SU-DHL-6 (cell line): ENCODE results near the gene PRR14.

Experiments
- H2AFZ ChIP-seq: fragments of 200-600 bp; sonication (generic); 2 replicates; pipeline ENCODE4 v1.6.1; 2014; ENCODE audit warnings: low read depth, mild to moderate bottlenecking, moderate library complexity, mixed read lengths, antibody characterized with exemption, low read length; ENCODE audit not compliant: severe bottlenecking
- H3F3A ChIP-seq: fragments of 200-600 bp; shearing (Covaris generic); 2 replicates; pipeline ENCODE4 v1.6.0; 2016; ENCODE audit warnings: antibody characterized with exemption, mild to moderate bottlenecking; ENCODE audit not compliant: insufficient read depth
- H3K27ac ChIP-seq: fragments of 200-600 bp; sonication (generic); 2 replicates; pipeline ENCODE4 v1.5.1; 2016; ENCODE audit warnings: low read depth, mild to moderate bottlenecking, low read length, moderate library complexity, mixed read lengths
- H3K27me3 ChIP-seq: fragments of 200-600 bp; sonication (generic), shearing (Covaris generic); 2 replicates; pipeline ENCODE4 v1.6.0; 2014; ENCODE audit warnings: mild to moderate bottlenecking, low read length
- H3K36me3 ChIP-seq: fragments of 200-600 bp; sonication (generic); 2 replicates; pipeline ENCODE4 v1.6.1; 2014; ENCODE audit warnings: mild to moderate bottlenecking, low read length, mixed read lengths
- H3K4me2 ChIP-seq: fragments of 300-600, 200-600 bp; shearing (Covaris generic), sonication (generic); 2 replicates; pipeline ENCODE4 v1.6.0; 2014; ENCODE audit warnings: low read length, low read depth, mild to moderate bottlenecking; ENCODE audit not compliant: poor library complexity, severe bottlenecking
- H3K4me3 ChIP-seq: fragments of 200-600 bp; sonication (generic); 2 replicates; pipeline ENCODE4 v1.5.1; 2014; ENCODE audit warnings: antibody characterized with exemption, low read length, mild to moderate bottlenecking, mixed read lengths; ENCODE audit not compliant: insufficient read depth, poor library complexity, severe bottlenecking
- H3K79me2 ChIP-seq: fragments of 200-600 bp; sonication (generic); 2 replicates; pipeline ENCODE4 v1.6.1; 2014; ENCODE audit warnings: mild to moderate bottlenecking, low read length, moderate library complexity; ENCODE audit not compliant: insufficient read depth
- H3K9ac ChIP-seq: fragments of 200-600 bp; sonication (generic); 2 replicates; pipeline ENCODE4 v1.7.0; 2014; ENCODE audit warnings: mild to moderate bottlenecking, low read length
- H3K9me2 ChIP-seq: fragments of 200-600 bp; sonication (generic); replicated peaks from 2 replicates; pipeline ENCODE4 v1.6.1; 2014; ENCODE audit warnings: low read length; ENCODE audit not compliant: insufficient read depth
- H3K9me3 ChIP-seq: fragments of 200-600 bp; sonication (generic); 2 replicates; pipeline ENCODE4 v1.6.1; 2014; ENCODE audit warnings: low read length, mixed read lengths; ENCODE audit not compliant: insufficient read depth
- H4K20me1 ChIP-seq: fragments of 200-600 bp; sonication (generic); 2 replicates; pipeline ENCODE4 v1.6.1; 2014; ENCODE audit warnings: low read depth, mild to moderate bottlenecking, antibody characterized with exemption, low read length, moderate library complexity, mixed read lengths
- CTCF ChIP-seq: fragments of 200-600 bp; sonication (generic); IDR thresholded peaks from one replicate; pipeline ENCODE4 v1.5.1; 2017; ENCODE audit warnings: antibody characterized with exemption, mild to moderate bottlenecking, low read length, moderate library complexity; ENCODE audit not compliant: insufficient read depth, poor library complexity, severe bottlenecking
- EZH2phosphoT487 ChIP-seq: fragments of 200-600 bp; sonication (generic), shearing (Covaris generic); conservative IDR thresholded peaks from 2 replicates; pipeline ENCODE4 v1.6.1; 2018; ENCODE audit warnings: mild to moderate bottlenecking, antibody characterized with exemption, low read length, moderate library complexity, mixed read lengths

The PRR14 gene

GRCh38 chr16:30620169-30620568, 30.6 kb upstream of the PRR14 start:
- Histone ChIP-seq H3K9ac (no peak overlapping the region), H3K27me3 (no peaks in the 10 kb centered on the region), H3F3A (no peaks in the 10 kb centered on the region), H3K4me3 (no peak overlapping the region), H3K36me3 (no peaks in the 10 kb centered on the region), H2AFZ (no peak overlapping the region), H3K9me2 (no peaks in the 10 kb centered on the region), H4K20me1 (no peaks in the 10 kb centered on the region), H3K4me2 (no peak overlapping the region), H3K9me3 (no peaks in the 10 kb centered on the region), H3K79me2 (no peaks in the 10 kb centered on the region), H3K27ac (no peak overlapping the region)
- TF ChIP-seq EZH2phosphoT487: no peak
- no peak for TF ChIP-seq CTCF

DNA sequence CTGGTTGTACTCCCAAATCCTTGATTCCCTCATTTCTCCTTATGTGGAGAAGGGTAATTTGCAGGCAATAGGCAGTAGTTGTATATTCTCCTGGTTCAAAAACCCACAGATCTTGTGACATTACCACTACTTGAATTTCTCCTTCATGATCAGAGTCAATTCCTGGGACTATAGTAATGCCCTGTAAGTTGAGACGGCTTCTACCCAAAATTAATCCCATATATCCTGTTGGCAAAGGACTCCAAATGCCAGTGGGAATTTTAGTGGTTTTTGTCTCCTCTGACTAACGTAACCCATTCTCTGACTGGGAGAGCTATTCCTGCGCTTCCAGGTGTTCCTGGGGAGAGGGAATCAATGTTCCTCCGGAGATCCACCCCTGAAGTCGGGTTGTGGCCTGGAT, 29.0 kb upstream of the PRR14 start:
- no peak overlapping the region for H3K4me2 ChIP-seq
- no peak overlapping the region for H3K9ac ChIP-seq

DNA sequence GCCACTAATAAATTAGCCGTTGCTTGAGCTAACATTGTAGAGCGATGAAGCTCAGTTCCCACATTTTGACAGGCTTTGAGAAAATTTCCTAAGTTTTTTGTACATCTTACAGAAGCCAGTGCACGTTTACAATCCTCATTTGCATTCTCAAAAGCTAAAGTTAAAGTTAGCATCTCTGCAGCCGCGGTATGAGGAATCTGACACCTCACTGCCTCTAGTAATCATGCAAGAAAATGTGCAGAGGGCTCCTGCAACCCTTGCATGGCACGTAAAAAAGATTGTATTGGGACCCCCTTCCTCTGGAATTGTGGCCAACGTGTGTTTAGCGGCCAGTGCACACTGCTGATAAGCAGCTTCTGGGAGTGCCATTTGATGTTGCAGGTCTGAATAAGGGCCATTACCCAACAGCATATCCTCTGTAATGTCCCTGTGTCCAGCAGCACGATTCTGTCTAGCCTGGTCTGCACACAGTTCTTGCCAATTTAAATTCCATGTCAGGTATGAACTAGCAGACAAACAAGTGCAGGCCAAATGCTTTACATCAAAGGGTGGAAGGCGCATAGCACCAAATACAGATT, 28.2 kb upstream of the PRR14 start:
- Histone ChIP-seq H3K27me3 (no peaks in the 10 kb centered on the region), H3K36me3 (no peaks in the 10 kb centered on the region), H3K27ac (no peak overlapping the region), H4K20me1 (no peaks in the 10 kb centered on the region), H2AFZ (no peak overlapping the region), H3K79me2 (no peaks in the 10 kb centered on the region), H3K4me2 (no peak overlapping the region), H3K9ac (no peak overlapping the region), H3F3A (no peaks in the 10 kb centered on the region), H3K4me3 (no peak overlapping the region), H3K9me3 (no peaks in the 10 kb centered on the region), H3K9me2 (no peaks in the 10 kb centered on the region)
- no peak for TF ChIP-seq EZH2phosphoT487
- TF ChIP-seq CTCF: no peak

More for the DNA sequence above, 29.0 kb upstream of the PRR14 start:
- H3F3A ChIP-seq: no peaks in the 10 kb centered on the region
- no peaks in the 10 kb centered on the region for H3K9me2 ChIP-seq
- no peaks in the 10 kb centered on the region for H3K27me3 ChIP-seq
- H2AFZ ChIP-seq: no peak overlapping the region
- no peaks in the 10 kb centered on the region for H3K79me2 ChIP-seq
- H3K27ac ChIP-seq: no peak overlapping the region
- no peaks in the 10 kb centered on the region for H3K36me3 ChIP-seq
- H3K4me3 ChIP-seq: no peak overlapping the region
- H4K20me1 ChIP-seq: no peaks in the 10 kb centered on the region
- TF ChIP-seq EZH2phosphoT487 (no peak), CTCF (no peak)
- H3K9me3 ChIP-seq: no peaks in the 10 kb centered on the region
